Left ventricle myocardium inferior (tissue), 1 donor: ENCODE data around the gene ATG7. TPM values are rescaled to one million over a fixed set of nuclear protein-coding genes. Genes with fewer than 3 reads are reported as not detected.
A peak's percentile ranks its signal among the peaks of the same experiment; 100 is the strongest.

Source experiments
- DNase-seq: peaks from one replicate; pipeline ENCODE4 v3.0.0-alpha.2; 2020
- H3K27ac ChIP-seq: fragments of 200-600 bp; replicated peaks from 2 replicates; pipeline ENCODE4 v1.8.0; 2021
- H3K27me3 ChIP-seq: fragments of 200-600 bp; 2 replicates; pipeline ENCODE4 v1.8.0; 2021; ENCODE audit warnings: low read depth
- H3K36me3 ChIP-seq: fragments of 200-600 bp; 2 replicates; pipeline ENCODE4 v1.8.0; 2021
- H3K4me1 ChIP-seq: fragments of 200-600 bp; 2 replicates; pipeline ENCODE4 v1.8.0; 2021
- H3K4me3 ChIP-seq: fragments of 200-600 bp; 2 replicates; pipeline ENCODE4 v1.8.0; 2021; ENCODE audit warnings: mild to moderate bottlenecking, moderate library complexity
- H3K9me3 ChIP-seq: fragments of 200-600 bp; replicated peaks from 2 replicates; pipeline ENCODE4 v1.8.0; 2021
- CTCF ChIP-seq: fragments of 200-600 bp; IDR thresholded peaks from 2 replicates; pipeline ENCODE4 v1.8.0; 2021; ENCODE audit warnings: antibody characterized with exemption, mild to moderate bottlenecking, borderline replicate concordance
- intact Hi-C: fragments of 100-400 bp; cut with micrococcal nuclease; formaldehyde crosslinking; loops from one replicate; pipeline ENCODE4 v1.11.0; 2022
- total RNA-seq: library from RNA; stranded (reverse); fragmentation: NEBNext Ultra II Directional; extraction: Animal tissue kit (Norgen Biotek cat#: 25700); gene quantifications from one replicate; pipeline ENCODE4 v1.2.1, GENCODE V29; 2021
- donor health status: DM: no; HTN: yes; CAD: no; lungs with severe emphysema.

ATG7 gene
- total RNA-seq, 1 donor from 2014 or later: 15.7 TPM

- Histone ChIP-seq H3K4me1 (peaks cover 33% of the 10 kb centered on the region), H3K27me3 (no peaks in the 10 kb centered on the region), H3K27ac (peak overlapping the region; percentile 20), H3K4me3 (no peak overlapping the region), H3K9me3 (no peaks in the 10 kb centered on the region), H3K36me3 (no peaks in the 10 kb centered on the region)
- TF ChIP-seq CTCF: no peak
- intact Hi-C loops: no loop called here
- no peak for DNase-seq
Measured at GRCh38 chr3:11392014-11392859, 120.0 kb downstream of the ATG7 start.

DNA sequence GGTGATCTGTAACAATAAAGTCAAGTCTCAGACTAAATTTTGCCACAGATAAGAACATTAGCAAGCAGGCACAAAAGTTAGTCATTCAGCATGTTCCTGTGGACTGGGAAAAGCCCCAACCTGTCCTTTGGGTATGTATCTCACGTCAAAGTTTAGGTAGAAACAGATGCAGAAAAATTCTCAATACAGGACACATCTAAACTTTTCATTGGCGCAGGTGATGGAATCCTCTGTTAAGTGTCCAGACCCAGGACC lies 120.6 kb downstream of the ATG7 start:
- H3K36me3 ChIP-seq: no peaks in the 10 kb centered on the region
- no peaks in the 10 kb centered on the region for H3K9me3 ChIP-seq
- peaks cover 33% of the 10 kb centered on the region for H3K4me1 ChIP-seq
- H3K4me3 ChIP-seq: no peak overlapping the region
- H3K27ac ChIP-seq: peak overlapping the region; percentile 20
- no peak for TF ChIP-seq CTCF
- intact Hi-C loops: no loop called here
- H3K27me3 ChIP-seq: no peaks in the 10 kb centered on the region
- no peak for DNase-seq

- no peak for TF ChIP-seq CTCF
- Histone ChIP-seq H3K36me3 (no peaks in the 10 kb centered on the region), H3K4me1 (peaks cover 33% of the 10 kb centered on the region), H3K4me3 (no peak overlapping the region), H3K9me3 (no peaks in the 10 kb centered on the region), H3K27me3 (no peaks in the 10 kb centered on the region), H3K27ac (no peak overlapping the region)
- intact Hi-C loops: no loop called here
- no peak for DNase-seq
Measured at GRCh38 chr3:11393401-11393800, 121.2 kb downstream of the ATG7 start.

- TF ChIP-seq CTCF: no peak
- Histone ChIP-seq H3K9me3 (no peaks in the 10 kb centered on the region), H3K27me3 (no peaks in the 10 kb centered on the region), H3K4me3 (no peak overlapping the region), H3K27ac (no peak overlapping the region), H3K4me1 (peaks cover 33% of the 10 kb centered on the region), H3K36me3 (no peaks in the 10 kb centered on the region)
- intact Hi-C loops: no loop called here
- no peak for DNase-seq
Measured at GRCh38 chr3:11394392-11394791, 122.2 kb downstream of the ATG7 start.

DNA sequence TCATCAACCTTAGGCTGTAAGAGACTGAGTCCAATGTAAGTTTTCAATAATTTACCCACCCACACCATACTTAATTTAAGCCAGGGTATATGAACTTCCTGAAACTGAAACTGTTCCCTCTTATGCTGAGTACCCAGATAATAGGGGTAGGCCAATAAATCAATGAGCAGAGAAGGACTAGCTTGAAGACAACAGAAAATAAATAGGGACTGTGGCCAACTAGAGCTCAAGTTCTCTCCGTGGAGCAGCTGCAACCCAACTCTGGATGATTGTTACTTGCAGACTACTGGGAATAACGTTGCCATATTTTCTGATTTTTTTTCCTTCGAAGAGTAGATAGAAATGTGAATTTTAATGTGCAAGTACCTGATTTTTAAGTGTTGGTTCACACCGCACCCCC lies 128.0 kb downstream of the ATG7 start:
- no peaks in the 10 kb centered on the region for H3K27me3 ChIP-seq
- H3K9me3 ChIP-seq: peaks cover 11% of the 10 kb centered on the region
- H3K4me1 ChIP-seq: no peaks in the 10 kb centered on the region
- H3K27ac ChIP-seq: no peak overlapping the region
- H3K36me3 ChIP-seq: peaks cover 10% of the 10 kb centered on the region
- H3K4me3 ChIP-seq: no peak overlapping the region
- DNase-seq: no peak
- intact Hi-C loops: no loop called here
- no peak for TF ChIP-seq CTCF
